ENCODE results near the gene PROZ.

DNA sequence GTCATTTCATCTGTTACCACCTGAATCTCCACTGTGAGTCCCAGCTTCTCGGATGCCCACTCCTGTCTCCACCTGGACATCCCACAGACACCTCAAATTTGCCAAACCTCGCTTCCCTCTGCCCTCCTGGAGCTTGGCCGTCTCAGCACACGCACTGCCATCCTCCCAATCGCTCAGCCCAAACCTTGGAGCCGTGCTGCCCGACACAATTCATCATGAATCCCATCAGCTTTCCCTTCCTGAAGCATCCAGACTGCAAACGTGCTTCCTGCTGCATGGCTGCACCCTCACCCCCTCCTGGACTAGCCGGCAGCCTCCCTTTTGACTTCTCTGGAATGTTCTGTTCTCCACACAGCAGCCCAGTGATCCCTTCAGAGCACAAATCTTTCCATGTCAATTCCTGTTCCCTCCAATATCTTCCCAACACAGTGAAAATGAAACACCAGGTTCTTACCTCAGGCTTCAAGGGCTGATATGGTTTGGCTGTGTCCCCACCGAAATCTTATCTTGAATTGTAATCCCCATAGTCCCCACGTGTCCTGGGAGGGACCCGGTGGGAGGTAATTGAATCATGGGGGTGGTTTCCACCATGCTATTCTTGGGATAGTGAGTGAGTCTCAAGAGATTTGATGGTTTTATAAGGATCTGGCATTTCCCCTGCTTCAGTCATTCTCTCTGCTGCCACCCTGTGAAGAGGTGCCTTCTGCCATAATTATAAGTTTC is 1.1 kb upstream of the PROZ start:
- TF ChIP-seq, protein P1, sequence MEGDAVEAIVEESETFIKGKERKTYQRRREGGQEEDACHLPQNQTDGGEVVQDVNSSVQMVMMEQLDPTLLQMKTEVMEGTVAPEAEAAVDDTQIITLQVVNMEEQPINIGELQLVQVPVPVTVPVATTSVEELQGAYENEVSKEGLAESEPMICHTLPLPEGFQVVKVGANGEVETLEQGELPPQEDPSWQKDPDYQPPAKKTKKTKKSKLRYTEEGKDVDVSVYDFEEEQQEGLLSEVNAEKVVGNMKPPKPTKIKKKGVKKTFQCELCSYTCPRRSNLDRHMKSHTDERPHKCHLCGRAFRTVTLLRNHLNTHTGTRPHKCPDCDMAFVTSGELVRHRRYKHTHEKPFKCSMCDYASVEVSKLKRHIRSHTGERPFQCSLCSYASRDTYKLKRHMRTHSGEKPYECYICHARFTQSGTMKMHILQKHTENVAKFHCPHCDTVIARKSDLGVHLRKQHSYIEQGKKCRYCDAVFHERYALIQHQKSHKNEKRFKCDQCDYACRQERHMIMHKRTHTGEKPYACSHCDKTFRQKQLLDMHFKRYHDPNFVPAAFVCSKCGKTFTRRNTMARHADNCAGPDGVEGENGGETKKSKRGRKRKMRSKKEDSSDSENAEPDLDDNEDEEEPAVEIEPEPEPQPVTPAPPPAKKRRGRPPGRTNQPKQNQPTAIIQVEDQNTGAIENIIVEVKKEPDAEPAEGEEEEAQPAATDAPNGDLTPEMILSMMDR (IDR thresholded peaks at IDR 0.05; ENCODE audit: insufficient read depth, low read length, poor library complexity, severe bottlenecking) = no peak
- no peak for TF ChIP-seq EZH2phosphoT487 (conservative IDR thresholded peaks at IDR 0.05; ENCODE audit: low read length)
